ENCODE measurements around the gene CSNK1G3.
"Not testable (repeated sequence)": the region's sequence is repeated elsewhere in the genome, so short reads cannot be mapped to it uniquely, and the experiment has no call there.

The CSNK1G3 gene

GRCh38 chr5:123617561-123617960, 105.6 kb downstream of the CSNK1G3 start:
- H3K4me3 ChIP-seq (ENCODE audit: low read depth in 1 of 5, low read length in 5 of 5): no peak overlapping the region
- H3K36me3 ChIP-seq (ENCODE audit: control insufficient read depth in 5 of 5, insufficient read depth in 5 of 5, low read length in 5 of 5): peaks cover 13 to 21% (median 14%) of the 10 kb centered on the region in 5 donors
- no peak overlapping the region for H3K9ac ChIP-seq (ENCODE audit: low read length in 5 of 5)
- peaks cover 0 to 3% (median 0%) of the 10 kb centered on the region in 5 donors for H3K9me3 ChIP-seq (ENCODE audit: control insufficient read depth in 5 of 5, low read length in 5 of 5)
- no peak overlapping the region for H3K27ac ChIP-seq (ENCODE audit: low read depth, low read length)
- no peaks in the 10 kb centered on the region for H3K4me1 ChIP-seq (ENCODE audit: control insufficient read depth in 5 of 5, insufficient read depth in 5 of 5, low read length in 5 of 5)
- H3K27me3 ChIP-seq (ENCODE audit: control insufficient read depth in 5 of 5, insufficient read depth in 4 of 5, low read length in 5 of 5): no peaks in the 10 kb centered on the region

- H3K27me3 ChIP-seq (ENCODE audit: control insufficient read depth in 5 of 5, insufficient read depth in 4 of 5, low read length in 5 of 5): no peaks in the 10 kb centered on the region
- no peak overlapping the region for H3K4me3 ChIP-seq (ENCODE audit: low read depth in 1 of 5, low read length in 5 of 5)
- H3K36me3 ChIP-seq (ENCODE audit: control insufficient read depth in 5 of 5, insufficient read depth in 5 of 5, low read length in 5 of 5): no peaks in the 10 kb centered on the region
- H3K27ac ChIP-seq (ENCODE audit: low read depth, low read length): no peak overlapping the region
- no peaks in the 10 kb centered on the region for H3K4me1 ChIP-seq (ENCODE audit: control insufficient read depth in 5 of 5, insufficient read depth in 5 of 5, low read length in 5 of 5)
- H3K9me3 ChIP-seq (ENCODE audit: control insufficient read depth in 5 of 5, low read length in 5 of 5): peaks cover 2 to 13% (median 7%) of the 10 kb centered on the region in 5 donors
- no peak overlapping the region for H3K9ac ChIP-seq (ENCODE audit: low read length in 5 of 5)
Observed at GRCh38 chr5:123626051-123626450, 114.1 kb downstream of the CSNK1G3 start.

GRCh38 chr5:123628860-123629544, 117.0 kb downstream of the CSNK1G3 start:
- no peaks in the 10 kb centered on the region for H3K36me3 ChIP-seq (ENCODE audit: control insufficient read depth in 5 of 5, insufficient read depth in 5 of 5, low read length in 5 of 5)
- peaks cover 2 to 13% (median 7%) of the 10 kb centered on the region in 5 donors for H3K9me3 ChIP-seq (ENCODE audit: control insufficient read depth in 5 of 5, low read length in 5 of 5)
- H3K4me3 ChIP-seq (ENCODE audit: low read depth in 1 of 5, low read length in 5 of 5): no peak overlapping the region
- H3K27ac ChIP-seq (ENCODE audit: low read depth, low read length): no peak overlapping the region
- H3K9ac ChIP-seq (ENCODE audit: low read length in 5 of 5): no peak overlapping the region
- no peaks in the 10 kb centered on the region for H3K4me1 ChIP-seq (ENCODE audit: control insufficient read depth in 5 of 5, insufficient read depth in 5 of 5, low read length in 5 of 5)
- no peaks in the 10 kb centered on the region for H3K27me3 ChIP-seq (ENCODE audit: control insufficient read depth in 5 of 5, insufficient read depth in 4 of 5, low read length in 5 of 5)

GRCh38 chr5:123636006-123636405, 124.0 kb downstream of the CSNK1G3 start:
- no peaks in the 10 kb centered on the region for H3K4me1 ChIP-seq (ENCODE audit: control insufficient read depth in 5 of 5, insufficient read depth in 5 of 5, low read length in 5 of 5)

GRCh38 chr5:123637028-123637427, 125.1 kb downstream of the CSNK1G3 start:
- H3K9me3 ChIP-seq (ENCODE audit: control insufficient read depth in 5 of 5, low read length in 5 of 5); H3K27ac ChIP-seq (ENCODE audit: low read depth, low read length); H3K4me1 ChIP-seq (ENCODE audit: control insufficient read depth in 5 of 5, insufficient read depth in 5 of 5, low read length in 5 of 5); H3K36me3 ChIP-seq (ENCODE audit: control insufficient read depth in 5 of 5, insufficient read depth in 5 of 5, low read length in 5 of 5); H3K4me3 ChIP-seq (ENCODE audit: low read depth in 1 of 5, low read length in 5 of 5); H3K9ac ChIP-seq (ENCODE audit: low read length in 5 of 5); H3K27me3 ChIP-seq (ENCODE audit: control insufficient read depth in 5 of 5, insufficient read depth in 4 of 5, low read length in 5 of 5): not testable (repeated sequence)

More at GRCh38 chr5:123636006-123636405, 124.0 kb downstream of the CSNK1G3 start:
- Histone ChIP-seq H3K27me3 (ENCODE audit: control insufficient read depth in 5 of 5, insufficient read depth in 4 of 5, low read length in 5 of 5) (no peaks in the 10 kb centered on the region), H3K36me3 (ENCODE audit: control insufficient read depth in 5 of 5, insufficient read depth in 5 of 5, low read length in 5 of 5) (no peaks in the 10 kb centered on the region), H3K4me3 (ENCODE audit: low read depth in 1 of 5, low read length in 5 of 5) (no peak overlapping the region), H3K9me3 (ENCODE audit: control insufficient read depth in 5 of 5, low read length in 5 of 5) (no peaks in the 10 kb centered on the region), H3K9ac (ENCODE audit: low read length in 5 of 5) (no peak overlapping the region), H3K27ac (ENCODE audit: low read depth, low read length) (no peak overlapping the region)

- H3K27ac ChIP-seq (ENCODE audit: low read depth, low read length): no peak overlapping the region
- H3K9me3 ChIP-seq (ENCODE audit: control insufficient read depth in 5 of 5, low read length in 5 of 5): no peaks in the 10 kb centered on the region
- H3K36me3 ChIP-seq (ENCODE audit: control insufficient read depth in 5 of 5, insufficient read depth in 5 of 5, low read length in 5 of 5): no peaks in the 10 kb centered on the region
- no peaks in the 10 kb centered on the region for H3K27me3 ChIP-seq (ENCODE audit: control insufficient read depth in 5 of 5, insufficient read depth in 4 of 5, low read length in 5 of 5)
- H3K4me1 ChIP-seq (ENCODE audit: control insufficient read depth in 5 of 5, insufficient read depth in 5 of 5, low read length in 5 of 5): no peaks in the 10 kb centered on the region
- no peak overlapping the region for H3K9ac ChIP-seq (ENCODE audit: low read length in 5 of 5)
- no peak overlapping the region for H3K4me3 ChIP-seq (ENCODE audit: low read depth in 1 of 5, low read length in 5 of 5)
Observed at GRCh38 chr5:123639244-123639643, 127.3 kb downstream of the CSNK1G3 start.

- no peaks in the 10 kb centered on the region for H3K27me3 ChIP-seq (ENCODE audit: control insufficient read depth in 5 of 5, insufficient read depth in 4 of 5, low read length in 5 of 5)
- H3K4me3 ChIP-seq (ENCODE audit: low read depth in 1 of 5, low read length in 5 of 5): no peak overlapping the region
- no peaks in the 10 kb centered on the region for H3K36me3 ChIP-seq (ENCODE audit: control insufficient read depth in 5 of 5, insufficient read depth in 5 of 5, low read length in 5 of 5)
- no peaks in the 10 kb centered on the region for H3K4me1 ChIP-seq (ENCODE audit: control insufficient read depth in 5 of 5, insufficient read depth in 5 of 5, low read length in 5 of 5)
- no peak overlapping the region for H3K27ac ChIP-seq (ENCODE audit: low read depth, low read length)
- H3K9me3 ChIP-seq (ENCODE audit: control insufficient read depth in 5 of 5, low read length in 5 of 5): peaks cover 0 to 2% (median 0%) of the 10 kb centered on the region in 5 donors
- H3K9ac ChIP-seq (ENCODE audit: low read length in 5 of 5): no peak overlapping the region
Observed at GRCh38 chr5:123645024-123645603, 133.1 kb downstream of the CSNK1G3 start.

- Histone ChIP-seq H3K9me3 (ENCODE audit: control insufficient read depth in 5 of 5, low read length in 5 of 5) (peaks cover 0 to 2% (median 0%) of the 10 kb centered on the region in 5 donors), H3K36me3 (ENCODE audit: control insufficient read depth in 5 of 5, insufficient read depth in 5 of 5, low read length in 5 of 5) (no peaks in the 10 kb centered on the region), H3K27ac (ENCODE audit: low read depth, low read length) (no peak overlapping the region), H3K4me1 (ENCODE audit: control insufficient read depth in 5 of 5, insufficient read depth in 5 of 5, low read length in 5 of 5) (no peaks in the 10 kb centered on the region), H3K4me3 (ENCODE audit: low read depth in 1 of 5, low read length in 5 of 5) (no peak overlapping the region), H3K27me3 (ENCODE audit: control insufficient read depth in 5 of 5, insufficient read depth in 4 of 5, low read length in 5 of 5) (no peaks in the 10 kb centered on the region), H3K9ac (ENCODE audit: low read length in 5 of 5) (no peak overlapping the region)
Observed at GRCh38 chr5:123647066-123647465, 135.1 kb downstream of the CSNK1G3 start.

- no peak overlapping the region for H3K4me3 ChIP-seq (ENCODE audit: low read depth in 1 of 5, low read length in 5 of 5)
- H3K27ac ChIP-seq (ENCODE audit: low read depth, low read length): no peak overlapping the region
- no peak overlapping the region for H3K9ac ChIP-seq (ENCODE audit: low read length in 5 of 5)
- no peaks in the 10 kb centered on the region for H3K27me3 ChIP-seq (ENCODE audit: control insufficient read depth in 5 of 5, insufficient read depth in 4 of 5, low read length in 5 of 5)
- H3K9me3 ChIP-seq (ENCODE audit: control insufficient read depth in 5 of 5, low read length in 5 of 5): peaks cover 0 to 2% (median 0%) of the 10 kb centered on the region in 5 donors
- no peaks in the 10 kb centered on the region for H3K4me1 ChIP-seq (ENCODE audit: control insufficient read depth in 5 of 5, insufficient read depth in 5 of 5, low read length in 5 of 5)
- no peaks in the 10 kb centered on the region for H3K36me3 ChIP-seq (ENCODE audit: control insufficient read depth in 5 of 5, insufficient read depth in 5 of 5, low read length in 5 of 5)
Observed at GRCh38 chr5:123651234-123651633, 139.3 kb downstream of the CSNK1G3 start.

- H3K27me3 ChIP-seq (ENCODE audit: control insufficient read depth in 5 of 5, insufficient read depth in 4 of 5, low read length in 5 of 5): no peaks in the 10 kb centered on the region
- no peak overlapping the region for H3K9ac ChIP-seq (ENCODE audit: low read length in 5 of 5)
- no peaks in the 10 kb centered on the region for H3K36me3 ChIP-seq (ENCODE audit: control insufficient read depth in 5 of 5, insufficient read depth in 5 of 5, low read length in 5 of 5)
- no peaks in the 10 kb centered on the region for H3K4me1 ChIP-seq (ENCODE audit: control insufficient read depth in 5 of 5, insufficient read depth in 5 of 5, low read length in 5 of 5)
- H3K4me3 ChIP-seq (ENCODE audit: low read depth in 1 of 5, low read length in 5 of 5): no peak overlapping the region
- peaks cover 0 to 10% (median 7%) of the 10 kb centered on the region in 5 donors for H3K9me3 ChIP-seq (ENCODE audit: control insufficient read depth in 5 of 5, low read length in 5 of 5)
- no peak overlapping the region for H3K27ac ChIP-seq (ENCODE audit: low read depth, low read length)
Observed at GRCh38 chr5:123659011-123659410, 147.0 kb downstream of the CSNK1G3 start.

Measured in subcutaneous abdominal adipose tissue (tissue), 5 donors.